ENCODE results near the gene VMAC. TPM values are rescaled to one million over a fixed set of nuclear protein-coding genes. Genes with fewer than 3 reads are reported as not detected.
A peak's percentile ranks its signal among the peaks of the same experiment; 100 is the strongest.

VMAC gene
- polyA plus RNA-seq, 1 donor = 8.1 TPM

GRCh38 chr19:5931251-5931650 lies 26.6 kb downstream of the VMAC start:
- Histone ChIP-seq H3K9me3 (ENCODE audit: control insufficient read depth, low read depth, low read length) (peaks cover 4% of the 10 kb centered on the region), H3K27me3 (ENCODE audit: control insufficient read depth, insufficient read depth, low read length) (no peaks in the 10 kb centered on the region), H3K4me3 (ENCODE audit: low read length) (no peak overlapping the region), H3K4me1 (ENCODE audit: control insufficient read depth, insufficient read depth, low read length) (peaks cover 6% of the 10 kb centered on the region), H3K27ac (ENCODE audit: low read length) (no peak overlapping the region), H3K36me3 (ENCODE audit: control insufficient read depth, insufficient read depth, low read length) (peaks cover 84% of the 10 kb centered on the region)
- WGBS (ENCODE audit: insufficient coverage, low lambda C conversion rate) = no CpG with 5 or more reads among the region's 11 CpGs
- no peak for DNase-seq

GRCh38 chr19:5932146-5932545 lies 27.5 kb downstream of the VMAC start:
- no peak overlapping the region for H3K27ac ChIP-seq (ENCODE audit: low read length)
- H3K9me3 ChIP-seq (ENCODE audit: control insufficient read depth, low read depth, low read length) = peaks cover 4% of the 10 kb centered on the region
- peaks cover 84% of the 10 kb centered on the region for H3K36me3 ChIP-seq (ENCODE audit: control insufficient read depth, insufficient read depth, low read length)
- no peak for DNase-seq
- no peaks in the 10 kb centered on the region for H3K27me3 ChIP-seq (ENCODE audit: control insufficient read depth, insufficient read depth, low read length)
- no peak overlapping the region for H3K4me3 ChIP-seq (ENCODE audit: low read length)
- WGBS (ENCODE audit: insufficient coverage, low lambda C conversion rate) = no CpG with 5 or more reads among the region's 18 CpGs
- H3K4me1 ChIP-seq (ENCODE audit: control insufficient read depth, insufficient read depth, low read length) = peaks cover 5% of the 10 kb centered on the region

GRCh38 chr19:5932609-5933262 lies 28.1 kb downstream of the VMAC start:
- H3K36me3 ChIP-seq (ENCODE audit: control insufficient read depth, insufficient read depth, low read length) = peaks cover 84% of the 10 kb centered on the region
- DNase-seq = no peak
- H3K27me3 ChIP-seq (ENCODE audit: control insufficient read depth, insufficient read depth, low read length) = no peaks in the 10 kb centered on the region
- H3K4me1 ChIP-seq (ENCODE audit: control insufficient read depth, insufficient read depth, low read length) = peaks cover 5% of the 10 kb centered on the region
- peaks cover 4% of the 10 kb centered on the region for H3K9me3 ChIP-seq (ENCODE audit: control insufficient read depth, low read depth, low read length)
- no peak overlapping the region for H3K4me3 ChIP-seq (ENCODE audit: low read length)
- no CpG with 5 or more reads among the region's 21 CpGs for WGBS (ENCODE audit: insufficient coverage, low lambda C conversion rate)
- no peak overlapping the region for H3K27ac ChIP-seq (ENCODE audit: low read length)

- Histone ChIP-seq H3K36me3 (ENCODE audit: control insufficient read depth, insufficient read depth, low read length) (peaks cover 82% of the 10 kb centered on the region), H3K27me3 (ENCODE audit: control insufficient read depth, insufficient read depth, low read length) (no peaks in the 10 kb centered on the region), H3K27ac (ENCODE audit: low read length) (no peak overlapping the region), H3K4me3 (ENCODE audit: low read length) (no peak overlapping the region), H3K4me1 (ENCODE audit: control insufficient read depth, insufficient read depth, low read length) (peaks cover 5% of the 10 kb centered on the region), H3K9me3 (ENCODE audit: control insufficient read depth, low read depth, low read length) (peaks cover 4% of the 10 kb centered on the region)
- no CpG with 5 or more reads among the region's 20 CpGs for WGBS (ENCODE audit: insufficient coverage, low lambda C conversion rate)
- DNase-seq = no peak
Measured at GRCh38 chr19:5933391-5934068, 28.9 kb downstream of the VMAC start.

- Histone ChIP-seq H3K4me1 (ENCODE audit: control insufficient read depth, insufficient read depth, low read length) (peaks cover 5% of the 10 kb centered on the region), H3K27ac (ENCODE audit: low read length) (no peak overlapping the region), H3K36me3 (ENCODE audit: control insufficient read depth, insufficient read depth, low read length) (peaks cover 78% of the 10 kb centered on the region), H3K27me3 (ENCODE audit: control insufficient read depth, insufficient read depth, low read length) (no peaks in the 10 kb centered on the region), H3K4me3 (ENCODE audit: low read length) (no peak overlapping the region), H3K9me3 (ENCODE audit: control insufficient read depth, low read depth, low read length) (peaks cover 4% of the 10 kb centered on the region)
- DNase-seq = no peak
- WGBS (ENCODE audit: insufficient coverage, low lambda C conversion rate) = no CpG with 5 or more reads among the region's 5 CpGs
Measured at GRCh38 chr19:5934069-5934401, 29.4 kb downstream of the VMAC start.

GRCh38 chr19:5934774-5935472 lies 30.3 kb downstream of the VMAC start:
- WGBS (ENCODE audit: insufficient coverage, low lambda C conversion rate) = no CpG with 5 or more reads among the region's 16 CpGs
- DNase-seq = no peak
- Histone ChIP-seq H3K4me1 (ENCODE audit: control insufficient read depth, insufficient read depth, low read length) (peaks cover 5% of the 10 kb centered on the region), H3K4me3 (ENCODE audit: low read length) (no peak overlapping the region), H3K9me3 (ENCODE audit: control insufficient read depth, low read depth, low read length) (peaks cover 4% of the 10 kb centered on the region), H3K27me3 (ENCODE audit: control insufficient read depth, insufficient read depth, low read length) (no peaks in the 10 kb centered on the region), H3K36me3 (ENCODE audit: control insufficient read depth, insufficient read depth, low read length) (peaks cover 78% of the 10 kb centered on the region), H3K27ac (ENCODE audit: low read length) (peak overlapping the region; percentile 12)

GRCh38 chr19:5935473-5936291 lies 31.0 kb downstream of the VMAC start:
- no peaks in the 10 kb centered on the region for H3K27me3 ChIP-seq (ENCODE audit: control insufficient read depth, insufficient read depth, low read length)
- H3K36me3 ChIP-seq (ENCODE audit: control insufficient read depth, insufficient read depth, low read length) = peaks cover 78% of the 10 kb centered on the region
- no peak overlapping the region for H3K4me3 ChIP-seq (ENCODE audit: low read length)
- peaks cover 5% of the 10 kb centered on the region for H3K4me1 ChIP-seq (ENCODE audit: control insufficient read depth, insufficient read depth, low read length)
- no CpG with 5 or more reads among the region's 25 CpGs for WGBS (ENCODE audit: insufficient coverage, low lambda C conversion rate)
- no peak for DNase-seq
- H3K9me3 ChIP-seq (ENCODE audit: control insufficient read depth, low read depth, low read length) = peaks cover 4% of the 10 kb centered on the region
- H3K27ac ChIP-seq (ENCODE audit: low read length) = peak overlapping the region; percentile 38

- H3K27ac ChIP-seq (ENCODE audit: low read length) = peak overlapping the region; percentile 38
- DNase-seq = no peak
Measured at GRCh38 chr19:5936292-5936592, 31.6 kb downstream of the VMAC start.

GRCh38 chr19:5937550-5937949 lies 32.9 kb downstream of the VMAC start:
- no peak overlapping the region for H3K27ac ChIP-seq (ENCODE audit: low read length)
- no peak overlapping the region for H3K4me3 ChIP-seq (ENCODE audit: low read length)
- H3K27me3 ChIP-seq (ENCODE audit: control insufficient read depth, insufficient read depth, low read length) = no peaks in the 10 kb centered on the region
- no peak for DNase-seq
- no CpG with 5 or more reads among the region's 10 CpGs for WGBS (ENCODE audit: insufficient coverage, low lambda C conversion rate)
- peaks cover 5% of the 10 kb centered on the region for H3K4me1 ChIP-seq (ENCODE audit: control insufficient read depth, insufficient read depth, low read length)
- peaks cover 70% of the 10 kb centered on the region for H3K36me3 ChIP-seq (ENCODE audit: control insufficient read depth, insufficient read depth, low read length)
- H3K9me3 ChIP-seq (ENCODE audit: control insufficient read depth, low read depth, low read length) = peaks cover 4% of the 10 kb centered on the region

More at GRCh38 chr19:5936292-5936592, 31.6 kb downstream of the VMAC start:
- Histone ChIP-seq H3K27me3 (ENCODE audit: control insufficient read depth, insufficient read depth, low read length) (no peaks in the 10 kb centered on the region), H3K9me3 (ENCODE audit: control insufficient read depth, low read depth, low read length) (peaks cover 4% of the 10 kb centered on the region), H3K4me3 (ENCODE audit: low read length) (no peak overlapping the region), H3K4me1 (ENCODE audit: control insufficient read depth, insufficient read depth, low read length) (peaks cover 5% of the 10 kb centered on the region), H3K36me3 (ENCODE audit: control insufficient read depth, insufficient read depth, low read length) (peaks cover 78% of the 10 kb centered on the region)
- no CpG with 5 or more reads among the region's 9 CpGs for WGBS (ENCODE audit: insufficient coverage, low lambda C conversion rate)

All from large intestine (tissue), 3 donors.